HCT116 (cell line): ENCODE data around the gene DDX24. TPM values are rescaled to one million over a fixed set of nuclear protein-coding genes. Genes with fewer than 3 reads are reported as not detected.

Experiments
- ATAC-seq: fragments of 200-7000 bp; cut with Tn5 transposase; 2 replicates; pipeline ENCODE4 v1.9.1; 2020; ENCODE audit warnings: mild to moderate bottlenecking, moderate library complexity
- BruUV-seq: library from RNA; stranded (reverse); fragments of 400-500 nt; replicated peaks from 2 replicates; lab custom pipeline; 2021; lab: Mats Ljungman, UMichigan
- CTCF ChIA-PET: fragments of 300-600 bp; sonication (Branson Sonifier 250); formaldehyde crosslinking; loops from one replicate; lab custom pipeline; 2021; ENCODE audit warnings: antibody characterized with exemption; lab: Charles Lee
- POLR2A ChIA-PET: fragments of 300-600, 350-600 bp; sonication (Branson Sonifier 250); formaldehyde crosslinking; loops from one replicate; lab custom pipeline; 2021; ENCODE audit warnings: antibody characterized with exemption; lab: Charles Lee
- RAD21 ChIA-PET, 2 experiments: fragments of 300-600 bp; sonication (Branson Sonifier 250); formaldehyde crosslinking; loops; one replicate each; lab custom pipeline; 2023; ENCODE audit warnings: low total read pairs in 2 of 2; ENCODE audit not compliant: uncharacterized antibody in 2 of 2, unreplicated experiment in 2 of 2, low non-redundant PET in 1 of 2; lab: Charles Lee
- DNase-seq: peaks from one replicate; pipeline ENCODE4 v3.0.0-alpha.2; 2010; ENCODE audit warnings: low read depth, low spot score
- H2AFZ ChIP-seq: fragments of 200-600 bp; shearing (Covaris generic), sonication (generic); 2 replicates; pipeline ENCODE4 v1.6.1; 2017; ENCODE audit warnings: low read depth, mixed run types, mixed read lengths, antibody characterized with exemption, low read length; ENCODE audit not compliant: poor library complexity, severe bottlenecking
- H3K27ac ChIP-seq: 2 replicates; pipeline ENCODE4 v1.5.1; 2012; ENCODE audit warnings: low read depth, low read length
- H3K27me3 ChIP-seq: fragments of 200-600 bp; sonication (generic); 2 replicates; pipeline ENCODE4 v1.6.1; 2016; ENCODE audit warnings: mixed run types, low read length, mixed read lengths; ENCODE audit not compliant: insufficient read depth
- H3K36me3 ChIP-seq, 2 experiments: fragments of 200-500 bp in 1 of 2; fragments of 200-600 bp in 1 of 2; sonication (Bioruptor generic) in 1 of 2; sonication (generic) in 1 of 2; 2 replicates each; pipeline versions ENCODE4 v1.5.1 to v1.6.1; 2014 to 2016; ENCODE audit warnings: low read length in 2 of 2, inconsistent platforms in 1 of 2, mixed read lengths in 1 of 2, mixed run types in 1 of 2; ENCODE audit not compliant: insufficient read depth in 2 of 2, control insufficient read depth in 1 of 2
- H3K4me1 ChIP-seq, 2 experiments: fragments of 200-600 bp in 1 of 2; sonication (generic) in 1 of 2; 2 replicates each; pipeline versions ENCODE4 v1.5.1 to v1.6.1; 2012 to 2017; ENCODE audit warnings: low read length in 2 of 2, inconsistent platforms in 1 of 2, mild to moderate bottlenecking in 1 of 2, mixed read lengths in 1 of 2, mixed run types in 1 of 2, moderate library complexity in 1 of 2; ENCODE audit not compliant: insufficient read depth in 2 of 2, control insufficient read depth in 1 of 2
- H3K4me2 ChIP-seq: fragments of 200-600 bp; sonication (generic); 2 replicates; pipeline ENCODE4 v1.6.1; 2017; ENCODE audit warnings: mixed run types, low read length, mixed read lengths
- H3K4me3 ChIP-seq, 2 experiments: fragments of 200-600 bp in 1 of 2; sonication (generic) in 1 of 2; replicated peaks in 1 of 2; 2 replicates each; pipeline ENCODE4 v1.5.1; 2011 to 2016; ENCODE audit warnings: low read length in 2 of 2, control low read depth in 1 of 2, low read depth in 1 of 2, mild to moderate bottlenecking in 1 of 2, mixed read lengths in 1 of 2, mixed run types in 1 of 2
- H3K79me2 ChIP-seq: fragments of 200-600 bp; sonication (generic); 2 replicates; pipeline ENCODE4 v1.6.1; 2017; ENCODE audit warnings: mild to moderate bottlenecking, mixed run types, low read length, moderate library complexity, mixed read lengths; ENCODE audit not compliant: insufficient read depth
- H3K9ac ChIP-seq: fragments of 200-600 bp; sonication (generic); 2 replicates; pipeline ENCODE4 v1.6.1; 2016; ENCODE audit warnings: low read length, mixed read lengths
- H3K9me2 ChIP-seq: fragments of 200-600 bp; sonication (generic), shearing (Covaris generic); 2 replicates; pipeline ENCODE4 v1.6.1; 2017; ENCODE audit warnings: mixed run types, mild to moderate bottlenecking, moderate library complexity; ENCODE audit not compliant: insufficient read depth
- H3K9me3 ChIP-seq, 2 experiments: fragments of 200-500 bp in 1 of 2; fragments of 200-600 bp in 1 of 2; sonication (Bioruptor generic) in 1 of 2; sonication (generic) in 1 of 2; 2 replicates each; pipeline ENCODE4 v1.6.1; 2014 to 2017; ENCODE audit warnings: low read length in 2 of 2, mixed read lengths in 2 of 2, inconsistent platforms in 1 of 2, low read depth in 1 of 2, mild to moderate bottlenecking in 1 of 2, mixed run types in 1 of 2, moderate library complexity in 1 of 2; ENCODE audit not compliant: control insufficient read depth in 1 of 2, insufficient read depth in 1 of 2
- H4K20me1 ChIP-seq: fragments of 200-600 bp; sonication (generic), shearing (Covaris generic); 2 replicates; pipeline ENCODE4 v1.6.1; 2017; ENCODE audit warnings: mixed run types, mild to moderate bottlenecking, moderate library complexity; ENCODE audit not compliant: insufficient read depth
- CBX3 ChIP-seq: IDR thresholded peaks from 2 replicates; pipeline ENCODE4 v1.6.1; 2012; ENCODE audit warnings: low read depth
- CEBPB ChIP-seq: IDR thresholded peaks from 2 replicates; pipeline ENCODE4 v1.6.1; 2012; ENCODE audit warnings: low read depth
- ELF1 ChIP-seq: IDR thresholded peaks from 2 replicates; pipeline ENCODE4 v1.6.1; 2012; ENCODE audit warnings: low read depth, borderline replicate concordance
- EZH2phosphoT487 ChIP-seq: fragments of 200-600 bp; IDR thresholded peaks from 2 replicates; pipeline ENCODE4 v1.6.1; 2018; ENCODE audit warnings: antibody characterized with exemption, borderline replicate concordance
- FOSL1 ChIP-seq: IDR thresholded peaks from 2 replicates; pipeline ENCODE4 v1.6.1; 2012; ENCODE audit warnings: low read depth
- JUND ChIP-seq: IDR thresholded peaks from 2 replicates; pipeline ENCODE4 v1.6.1; 2012
- POLR2A ChIP-seq: IDR thresholded peaks from 2 replicates; pipeline ENCODE4 v1.7.0; 2011; ENCODE audit warnings: borderline replicate concordance; ENCODE audit not compliant: insufficient read depth, insufficient read length; ENCODE audit errors: extremely low read depth
- POLR2AphosphoS5 ChIP-seq: IDR thresholded peaks from 2 replicates; pipeline ENCODE4 v1.6.1; 2011; ENCODE audit warnings: mild to moderate bottlenecking, low read depth, low read length, moderate library complexity
- SP1 ChIP-seq: IDR thresholded peaks from 2 replicates; pipeline ENCODE4 v1.6.1; 2012; ENCODE audit warnings: low read depth
- SRF ChIP-seq: IDR thresholded peaks from 2 replicates; pipeline ENCODE4 v1.6.1; 2012; ENCODE audit warnings: low read depth
- TCF7L2 ChIP-seq: IDR thresholded peaks from 2 replicates; pipeline ENCODE4 v1.7.0; 2011; ENCODE audit warnings: borderline replicate concordance, inconsistent platforms; ENCODE audit not compliant: insufficient read depth, insufficient read length; ENCODE audit errors: extremely low read depth
- YY1 ChIP-seq: IDR thresholded peaks from 2 replicates; pipeline ENCODE4 v1.6.1; 2011; ENCODE audit warnings: low read length, low read depth, moderate library complexity, mild to moderate bottlenecking; ENCODE audit not compliant: insufficient replicate concordance; ENCODE audit errors: extremely low read depth
- ZFX ChIP-seq: fragments of 450-650 bp; IDR thresholded peaks from 2 replicates; pipeline ENCODE4 v1.6.1; 2017
- ZNF274 ChIP-seq: fragments of 200-500 bp; sonication (Bioruptor generic); IDR thresholded peaks from 2 replicates; pipeline ENCODE4 v1.6.1; 2014; ENCODE audit warnings: mild to moderate bottlenecking, low read depth, low read length, inconsistent platforms
- intact Hi-C: fragments of 100-400 bp; cut with micrococcal nuclease; formaldehyde crosslinking; loops from 2 replicates; pipeline ENCODE4 v1.10.0; 2022
- total RNA-seq: library from RNA; stranded (reverse); gene quantifications from one replicate; pipeline ENCODE4 v1.2.1, GENCODE V29; 2021; ENCODE audit not compliant: unreplicated experiment
- TF ChIP-seq, protein P1 (sequence below): IDR thresholded peaks from 2 replicates; pipeline ENCODE4 v1.6.1; 2012; ENCODE audit warnings: low read depth
- TF ChIP-seq, protein P2 (sequence below): IDR thresholded peaks from 2 replicates; pipeline ENCODE4 v1.6.1; 2012
- TF ChIP-seq, protein P3 (sequence below): IDR thresholded peaks from 2 replicates; pipeline ENCODE4 v1.6.1; 2011; ENCODE audit warnings: mild to moderate bottlenecking, low read length, moderate library complexity; ENCODE audit not compliant: insufficient replicate concordance; ENCODE audit errors: extremely low read depth

DDX24 gene
- total RNA-seq, 1 experiment from 2014 or later: 169 TPM

DNA sequence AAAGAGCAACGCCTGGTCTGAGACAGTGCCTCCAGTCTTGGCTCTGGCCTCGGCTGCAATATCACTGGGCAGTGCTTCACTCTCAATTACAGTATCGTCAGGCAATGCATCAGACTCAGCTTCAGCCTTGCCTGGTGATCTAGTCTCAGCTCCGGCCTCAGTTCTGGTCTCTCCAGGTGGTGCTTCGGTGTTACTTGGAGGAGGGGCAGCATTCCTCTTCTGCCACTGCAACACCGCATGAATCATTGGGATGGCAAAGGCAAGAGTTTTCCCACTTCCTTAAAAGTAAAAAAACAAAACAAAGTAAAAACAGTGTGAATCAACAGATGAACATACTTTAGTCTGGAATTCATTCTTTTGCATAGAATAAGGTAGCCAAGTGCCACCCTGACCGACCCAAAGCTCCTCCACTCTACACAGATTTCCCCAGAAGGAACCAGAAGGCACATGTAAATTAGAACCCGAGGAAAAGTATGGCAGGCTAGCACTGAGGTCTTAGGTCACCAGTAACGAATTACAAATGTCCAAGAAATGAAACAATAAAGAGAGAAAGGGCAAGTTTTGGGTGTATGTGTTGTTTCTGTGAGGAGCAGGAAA, 18.6 kb downstream of the DDX24 start:
- Histone ChIP-seq H3K4me3 (no peak overlapping the region), H3K9me2 (no peaks in the 10 kb centered on the region), H2AFZ (no peak overlapping the region), H4K20me1 (peaks cover 10% of the 10 kb centered on the region; the same call in 1 of the 2 replicates), H3K27ac (no peak overlapping the region), H3K9me3 (no peaks in the 10 kb centered on the region), H3K36me3 (peaks cover 39 to 43% of the 10 kb centered on the region in 2 experiments), H3K9ac (no peak overlapping the region), H3K4me1 (peaks cover 13 to 25% of the 10 kb centered on the region in 2 experiments), H3K27me3 (no peaks in the 10 kb centered on the region), H3K79me2 (peaks cover 91% of the 10 kb centered on the region), H3K4me2 (no peak overlapping the region)
- TF ChIP-seq JUND: no peak
- no peak for TF ChIP-seq CBX3
- TF ChIP-seq ZFX: no peak
- TF ChIP-seq, protein P1, sequence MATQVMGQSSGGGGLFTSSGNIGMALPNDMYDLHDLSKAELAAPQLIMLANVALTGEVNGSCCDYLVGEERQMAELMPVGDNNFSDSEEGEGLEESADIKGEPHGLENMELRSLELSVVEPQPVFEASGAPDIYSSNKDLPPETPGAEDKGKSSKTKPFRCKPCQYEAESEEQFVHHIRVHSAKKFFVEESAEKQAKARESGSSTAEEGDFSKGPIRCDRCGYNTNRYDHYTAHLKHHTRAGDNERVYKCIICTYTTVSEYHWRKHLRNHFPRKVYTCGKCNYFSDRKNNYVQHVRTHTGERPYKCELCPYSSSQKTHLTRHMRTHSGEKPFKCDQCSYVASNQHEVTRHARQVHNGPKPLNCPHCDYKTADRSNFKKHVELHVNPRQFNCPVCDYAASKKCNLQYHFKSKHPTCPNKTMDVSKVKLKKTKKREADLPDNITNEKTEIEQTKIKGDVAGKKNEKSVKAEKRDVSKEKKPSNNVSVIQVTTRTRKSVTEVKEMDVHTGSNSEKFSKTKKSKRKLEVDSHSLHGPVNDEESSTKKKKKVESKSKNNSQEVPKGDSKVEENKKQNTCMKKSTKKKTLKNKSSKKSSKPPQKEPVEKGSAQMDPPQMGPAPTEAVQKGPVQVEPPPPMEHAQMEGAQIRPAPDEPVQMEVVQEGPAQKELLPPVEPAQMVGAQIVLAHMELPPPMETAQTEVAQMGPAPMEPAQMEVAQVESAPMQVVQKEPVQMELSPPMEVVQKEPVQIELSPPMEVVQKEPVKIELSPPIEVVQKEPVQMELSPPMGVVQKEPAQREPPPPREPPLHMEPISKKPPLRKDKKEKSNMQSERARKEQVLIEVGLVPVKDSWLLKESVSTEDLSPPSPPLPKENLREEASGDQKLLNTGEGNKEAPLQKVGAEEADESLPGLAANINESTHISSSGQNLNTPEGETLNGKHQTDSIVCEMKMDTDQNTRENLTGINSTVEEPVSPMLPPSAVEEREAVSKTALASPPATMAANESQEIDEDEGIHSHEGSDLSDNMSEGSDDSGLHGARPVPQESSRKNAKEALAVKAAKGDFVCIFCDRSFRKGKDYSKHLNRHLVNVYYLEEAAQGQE: no peak
- TF ChIP-seq SP1: no peak
- no peak for TF ChIP-seq ELF1
- TF ChIP-seq, protein P2, sequence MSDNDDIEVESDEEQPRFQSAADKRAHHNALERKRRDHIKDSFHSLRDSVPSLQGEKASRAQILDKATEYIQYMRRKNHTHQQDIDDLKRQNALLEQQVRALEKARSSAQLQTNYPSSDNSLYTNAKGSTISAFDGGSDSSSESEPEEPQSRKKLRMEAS: no peak
- no peak for TF ChIP-seq ZNF274
- no peak for TF ChIP-seq POLR2A
- no peak for TF ChIP-seq CEBPB
- TF ChIP-seq, protein P3, sequence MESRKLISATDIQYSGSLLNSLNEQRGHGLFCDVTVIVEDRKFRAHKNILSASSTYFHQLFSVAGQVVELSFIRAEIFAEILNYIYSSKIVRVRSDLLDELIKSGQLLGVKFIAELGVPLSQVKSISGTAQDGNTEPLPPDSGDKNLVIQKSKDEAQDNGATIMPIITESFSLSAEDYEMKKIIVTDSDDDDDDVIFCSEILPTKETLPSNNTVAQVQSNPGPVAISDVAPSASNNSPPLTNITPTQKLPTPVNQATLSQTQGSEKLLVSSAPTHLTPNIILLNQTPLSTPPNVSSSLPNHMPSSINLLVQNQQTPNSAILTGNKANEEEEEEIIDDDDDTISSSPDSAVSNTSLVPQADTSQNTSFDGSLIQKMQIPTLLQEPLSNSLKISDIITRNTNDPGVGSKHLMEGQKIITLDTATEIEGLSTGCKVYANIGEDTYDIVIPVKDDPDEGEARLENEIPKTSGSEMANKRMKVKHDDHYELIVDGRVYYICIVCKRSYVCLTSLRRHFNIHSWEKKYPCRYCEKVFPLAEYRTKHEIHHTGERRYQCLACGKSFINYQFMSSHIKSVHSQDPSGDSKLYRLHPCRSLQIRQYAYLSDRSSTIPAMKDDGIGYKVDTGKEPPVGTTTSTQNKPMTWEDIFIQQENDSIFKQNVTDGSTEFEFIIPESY: no peak
- no peak for TF ChIP-seq FOSL1
- no peak for TF ChIP-seq YY1
- no peak for TF ChIP-seq POLR2AphosphoS5
- no peak for TF ChIP-seq TCF7L2
- no peak for TF ChIP-seq EZH2phosphoT487
- TF ChIP-seq SRF: no peak
- no peak for ATAC-seq
- ChIA-PET POLR2A (no interaction called here), RAD21 (no interaction called here), CTCF (no interaction called here)
- intact Hi-C loops: no loop called here
- DNase-seq: no peak
- BruUV-seq: no TSS peak
